ENCODE data around the gene RETREG3. TPM values are rescaled to one million over a fixed set of nuclear protein-coding genes. Genes with fewer than 3 reads are reported as not detected.

The RETREG3 gene
- total and polyA plus RNA-seq, 2 of the 13 experiments (the other 11 are each of a cell fraction or from before 2014, with no cell fraction given), result 47.0 to 55.8 TPM

DNA sequence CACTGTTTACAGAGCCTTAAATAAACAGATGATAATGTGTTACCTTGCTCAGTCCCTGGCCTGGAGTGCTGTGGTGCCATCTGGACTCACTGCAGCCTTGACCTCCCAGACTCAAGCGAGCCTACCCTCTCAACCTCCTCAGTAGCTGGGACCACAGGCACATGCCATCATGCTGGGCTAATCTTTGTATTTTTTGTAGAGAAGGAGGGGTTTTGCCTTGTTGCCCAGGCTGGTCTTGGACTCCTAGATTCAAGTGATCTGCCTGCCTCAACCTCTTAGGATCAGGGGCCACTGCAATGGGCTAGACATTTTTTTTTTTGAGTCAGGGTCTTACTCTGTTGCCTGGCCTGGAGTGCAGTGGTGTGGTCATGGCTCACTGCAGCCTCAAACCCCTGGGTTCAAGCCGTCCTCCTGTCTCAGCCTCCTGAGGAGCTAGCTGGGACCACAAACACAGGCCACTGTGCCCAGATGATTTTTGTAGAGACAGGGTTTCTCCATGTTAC lies 78.2 kb downstream of the RETREG3 start (continued):
- TF ChIP-seq, protein P1, sequence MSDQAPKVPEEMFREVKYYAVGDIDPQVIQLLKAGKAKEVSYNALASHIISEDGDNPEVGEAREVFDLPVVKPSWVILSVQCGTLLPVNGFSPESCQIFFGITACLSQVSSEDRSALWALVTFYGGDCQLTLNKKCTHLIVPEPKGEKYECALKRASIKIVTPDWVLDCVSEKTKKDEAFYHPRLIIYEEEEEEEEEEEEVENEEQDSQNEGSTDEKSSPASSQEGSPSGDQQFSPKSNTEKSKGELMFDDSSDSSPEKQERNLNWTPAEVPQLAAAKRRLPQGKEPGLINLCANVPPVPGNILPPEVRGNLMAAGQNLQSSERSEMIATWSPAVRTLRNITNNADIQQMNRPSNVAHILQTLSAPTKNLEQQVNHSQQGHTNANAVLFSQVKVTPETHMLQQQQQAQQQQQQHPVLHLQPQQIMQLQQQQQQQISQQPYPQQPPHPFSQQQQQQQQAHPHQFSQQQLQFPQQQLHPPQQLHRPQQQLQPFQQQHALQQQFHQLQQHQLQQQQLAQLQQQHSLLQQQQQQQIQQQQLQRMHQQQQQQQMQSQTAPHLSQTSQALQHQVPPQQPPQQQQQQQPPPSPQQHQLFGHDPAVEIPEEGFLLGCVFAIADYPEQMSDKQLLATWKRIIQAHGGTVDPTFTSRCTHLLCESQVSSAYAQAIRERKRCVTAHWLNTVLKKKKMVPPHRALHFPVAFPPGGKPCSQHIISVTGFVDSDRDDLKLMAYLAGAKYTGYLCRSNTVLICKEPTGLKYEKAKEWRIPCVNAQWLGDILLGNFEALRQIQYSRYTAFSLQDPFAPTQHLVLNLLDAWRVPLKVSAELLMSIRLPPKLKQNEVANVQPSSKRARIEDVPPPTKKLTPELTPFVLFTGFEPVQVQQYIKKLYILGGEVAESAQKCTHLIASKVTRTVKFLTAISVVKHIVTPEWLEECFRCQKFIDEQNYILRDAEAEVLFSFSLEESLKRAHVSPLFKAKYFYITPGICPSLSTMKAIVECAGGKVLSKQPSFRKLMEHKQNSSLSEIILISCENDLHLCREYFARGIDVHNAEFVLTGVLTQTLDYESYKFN (CRISPR knock-in tag; conservative IDR thresholded peaks at IDR 0.05), result peak; percentile 98
- TF ChIP-seq KMT2A (CRISPR knock-in tag; IDR thresholded peaks at IDR 0.05) (no peak), SATB2 (CRISPR knock-in tag; IDR thresholded peaks at IDR 0.05) (no peak), ZNF737 (CRISPR knock-in tag; IDR thresholded peaks at IDR 0.05; ENCODE audit: borderline replicate concordance) (no peak), ZNF772 (CRISPR knock-in tag; IDR thresholded peaks at IDR 0.05) (peak; percentile 88)
- TF ChIP-seq, protein P2, sequence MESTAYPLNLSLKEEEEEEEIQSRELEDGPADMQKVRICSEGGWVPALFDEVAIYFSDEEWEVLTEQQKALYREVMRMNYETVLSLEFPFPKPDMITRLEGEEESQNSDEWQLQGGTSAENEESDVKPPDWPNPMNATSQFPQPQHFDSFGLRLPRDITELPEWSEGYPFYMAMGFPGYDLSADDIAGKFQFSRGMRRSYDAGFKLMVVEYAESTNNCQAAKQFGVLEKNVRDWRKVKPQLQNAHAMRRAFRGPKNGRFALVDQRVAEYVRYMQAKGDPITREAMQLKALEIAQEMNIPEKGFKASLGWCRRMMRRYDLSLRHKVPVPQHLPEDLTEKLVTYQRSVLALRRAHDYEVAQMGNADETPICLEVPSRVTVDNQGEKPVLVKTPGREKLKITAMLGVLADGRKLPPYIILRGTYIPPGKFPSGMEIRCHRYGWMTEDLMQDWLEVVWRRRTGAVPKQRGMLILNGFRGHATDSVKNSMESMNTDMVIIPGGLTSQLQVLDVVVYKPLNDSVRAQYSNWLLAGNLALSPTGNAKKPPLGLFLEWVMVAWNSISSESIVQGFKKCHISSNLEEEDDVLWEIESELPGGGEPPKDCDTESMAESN (CRISPR knock-in tag; conservative IDR thresholded peaks at IDR 0.05), result 0 out of 2 replicates have a peak, but pooled peaks have one; percentile 20
- TF ChIP-seq, protein P3, sequence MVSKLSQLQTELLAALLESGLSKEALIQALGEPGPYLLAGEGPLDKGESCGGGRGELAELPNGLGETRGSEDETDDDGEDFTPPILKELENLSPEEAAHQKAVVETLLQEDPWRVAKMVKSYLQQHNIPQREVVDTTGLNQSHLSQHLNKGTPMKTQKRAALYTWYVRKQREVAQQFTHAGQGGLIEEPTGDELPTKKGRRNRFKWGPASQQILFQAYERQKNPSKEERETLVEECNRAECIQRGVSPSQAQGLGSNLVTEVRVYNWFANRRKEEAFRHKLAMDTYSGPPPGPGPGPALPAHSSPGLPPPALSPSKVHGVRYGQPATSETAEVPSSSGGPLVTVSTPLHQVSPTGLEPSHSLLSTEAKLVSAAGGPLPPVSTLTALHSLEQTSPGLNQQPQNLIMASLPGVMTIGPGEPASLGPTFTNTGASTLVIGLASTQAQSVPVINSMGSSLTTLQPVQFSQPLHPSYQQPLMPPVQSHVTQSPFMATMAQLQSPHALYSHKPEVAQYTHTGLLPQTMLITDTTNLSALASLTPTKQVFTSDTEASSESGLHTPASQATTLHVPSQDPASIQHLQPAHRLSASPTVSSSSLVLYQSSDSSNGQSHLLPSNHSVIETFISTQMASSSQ (IDR thresholded peaks at IDR 0.05; ENCODE audit: low read depth), result peak; percentile 60; the same call in 1 of the 2 replicates
- TF ChIP-seq, protein P3 (CRISPR knock-in tag; IDR thresholded peaks at IDR 0.05; ENCODE audit: borderline replicate concordance), result peak; percentile 81; the same call in 1 of the 2 replicates
- TF ChIP-seq, protein P4, sequence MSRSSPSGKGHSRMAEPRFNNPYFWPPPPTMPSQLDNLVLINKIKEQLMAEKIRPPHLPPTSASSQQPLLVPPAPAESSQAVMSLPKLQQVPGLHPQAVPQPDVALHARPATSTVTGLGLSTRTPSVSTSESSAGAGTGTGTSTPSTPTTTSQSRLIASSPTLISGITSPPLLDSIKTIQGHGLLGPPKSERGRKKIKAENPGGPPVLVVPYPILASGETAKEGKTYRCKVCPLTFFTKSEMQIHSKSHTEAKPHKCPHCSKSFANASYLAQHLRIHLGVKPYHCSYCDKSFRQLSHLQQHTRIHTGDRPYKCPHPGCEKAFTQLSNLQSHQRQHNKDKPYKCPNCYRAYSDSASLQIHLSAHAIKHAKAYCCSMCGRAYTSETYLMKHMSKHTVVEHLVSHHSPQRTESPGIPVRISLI (CRISPR knock-in tag; IDR thresholded peaks at IDR 0.05; ENCODE audit: borderline replicate concordance), result peak; percentile 95
- TF ChIP-seq, protein P5, sequence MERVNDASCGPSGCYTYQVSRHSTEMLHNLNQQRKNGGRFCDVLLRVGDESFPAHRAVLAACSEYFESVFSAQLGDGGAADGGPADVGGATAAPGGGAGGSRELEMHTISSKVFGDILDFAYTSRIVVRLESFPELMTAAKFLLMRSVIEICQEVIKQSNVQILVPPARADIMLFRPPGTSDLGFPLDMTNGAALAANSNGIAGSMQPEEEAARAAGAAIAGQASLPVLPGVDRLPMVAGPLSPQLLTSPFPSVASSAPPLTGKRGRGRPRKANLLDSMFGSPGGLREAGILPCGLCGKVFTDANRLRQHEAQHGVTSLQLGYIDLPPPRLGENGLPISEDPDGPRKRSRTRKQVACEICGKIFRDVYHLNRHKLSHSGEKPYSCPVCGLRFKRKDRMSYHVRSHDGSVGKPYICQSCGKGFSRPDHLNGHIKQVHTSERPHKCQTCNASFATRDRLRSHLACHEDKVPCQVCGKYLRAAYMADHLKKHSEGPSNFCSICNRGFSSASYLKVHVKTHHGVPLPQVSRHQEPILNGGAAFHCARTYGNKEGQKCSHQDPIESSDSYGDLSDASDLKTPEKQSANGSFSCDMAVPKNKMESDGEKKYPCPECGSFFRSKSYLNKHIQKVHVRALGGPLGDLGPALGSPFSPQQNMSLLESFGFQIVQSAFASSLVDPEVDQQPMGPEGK (CRISPR knock-in tag; IDR thresholded peaks at IDR 0.05), result peak; percentile 96

All from HepG2 (cell line).